HG03039 (cell line): ENCODE results near the gene NDUFB4.

Experiments
- ATAC-seq: cut with Tn5 transposase; IDR thresholded peaks from one replicate; pipeline ENCODE4 v1.9.1; 2021; ENCODE audit warnings: mild to moderate bottlenecking, moderate library complexity; ENCODE audit not compliant: unreplicated experiment

Gene NDUFB4

DNA sequence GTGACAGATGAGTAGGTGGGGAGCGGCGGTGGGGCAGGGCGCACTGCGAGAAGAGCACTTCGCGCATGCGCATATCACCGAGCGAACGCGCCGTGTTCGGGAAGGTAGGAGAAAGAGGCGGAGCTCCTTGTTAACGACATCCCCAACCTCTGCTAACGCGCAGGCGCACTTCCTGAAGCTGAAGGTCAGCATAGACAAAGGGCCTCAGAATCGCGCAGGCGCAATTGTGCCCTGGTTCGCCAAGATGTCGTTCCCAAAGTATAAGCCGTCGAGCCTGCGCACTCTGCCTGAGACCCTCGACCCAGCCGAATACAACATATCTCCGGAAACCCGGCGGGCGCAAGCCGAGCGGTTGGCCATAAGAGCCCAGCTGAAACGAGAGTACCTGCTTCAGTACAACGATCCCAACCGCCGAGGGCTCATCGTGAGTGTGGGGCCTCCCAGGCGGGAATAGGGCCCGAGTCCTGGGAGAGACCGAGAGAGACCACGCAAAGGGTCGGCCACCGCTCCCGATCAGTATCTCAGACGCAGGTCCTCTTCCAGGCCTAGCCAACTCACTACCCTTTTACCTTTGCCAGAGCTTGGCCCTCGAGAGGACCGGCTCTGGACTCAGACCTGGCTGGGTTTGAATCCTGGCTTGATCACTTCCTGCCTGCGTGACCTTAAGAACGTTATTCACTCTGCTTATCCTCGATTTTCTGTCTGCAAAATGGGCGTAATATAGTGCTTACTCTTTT, at the start of gene NDUFB4:
Gene NDUFB4 (plus strand): TSS at position 221 of the 737 bp plus-strand sequence. CDS start 24 bp downstream, at position 245.
- peak; percentile 93 for ATAC-seq

DNA sequence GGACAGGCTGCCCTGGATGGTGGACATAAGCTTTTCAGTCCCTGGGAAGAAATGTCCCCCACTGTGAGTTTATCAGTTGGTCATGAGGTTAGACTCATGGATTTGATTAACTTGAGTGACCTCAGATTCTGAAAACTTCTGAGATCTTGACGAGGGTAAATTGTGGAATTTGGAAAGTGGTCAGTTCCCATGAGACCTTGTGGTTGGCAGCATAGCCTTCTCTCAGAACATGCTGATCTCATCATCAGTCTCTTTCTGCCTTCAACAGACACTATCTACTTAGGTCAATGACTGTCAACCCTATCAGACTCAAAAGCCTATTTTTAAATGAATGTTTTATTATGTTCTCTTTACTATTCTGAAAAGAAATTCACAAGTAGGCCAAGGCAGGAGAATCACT, 45.6 kb upstream of the NDUFB4 start:
- ATAC-seq: no peak

DNA sequence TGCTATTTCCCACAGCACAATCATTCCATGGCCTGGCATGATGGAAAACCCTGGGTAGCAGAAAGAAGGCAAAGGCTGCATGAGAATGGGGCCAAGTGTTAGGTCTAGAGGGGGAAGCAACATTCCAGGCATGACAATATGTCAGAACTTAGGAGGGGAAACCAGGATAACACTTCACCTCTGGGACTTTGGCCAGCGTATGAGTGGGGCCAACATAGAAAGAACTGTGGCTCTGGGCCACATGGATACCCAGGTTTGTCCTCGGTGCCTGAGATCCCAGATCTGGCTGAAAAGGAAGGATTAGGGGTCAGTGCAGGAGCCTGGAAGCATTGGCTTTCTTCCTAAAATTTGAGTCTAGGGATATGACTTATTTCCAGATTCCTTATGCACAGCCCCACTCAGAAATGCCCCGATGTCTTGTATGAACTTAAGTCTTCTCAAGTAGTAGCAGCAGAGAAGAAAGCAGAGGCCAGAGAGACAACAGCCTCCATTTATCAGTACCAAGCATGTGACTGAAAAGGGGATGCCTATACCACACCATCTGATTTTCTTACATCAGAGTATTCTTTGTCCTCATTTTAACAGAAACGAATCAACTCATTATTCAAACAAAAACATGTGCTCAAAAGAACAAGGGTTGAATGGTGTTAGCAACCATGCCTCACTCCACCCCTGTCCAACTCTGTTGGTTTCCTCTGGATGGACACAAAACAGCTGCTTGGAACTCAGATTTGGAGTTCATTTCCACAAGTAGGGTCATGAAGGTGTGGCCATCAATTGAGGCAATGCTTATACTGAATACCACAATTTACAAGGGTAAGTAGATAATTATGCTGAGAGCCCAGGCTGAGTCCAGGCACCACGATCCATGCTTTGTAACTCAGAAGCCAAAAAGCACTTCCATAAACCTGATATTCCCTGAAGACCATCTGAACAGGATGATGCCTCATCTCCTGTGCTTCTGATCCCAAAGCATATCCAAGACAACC, 43.7 kb upstream of the NDUFB4 start:
- ATAC-seq: no peak

DNA sequence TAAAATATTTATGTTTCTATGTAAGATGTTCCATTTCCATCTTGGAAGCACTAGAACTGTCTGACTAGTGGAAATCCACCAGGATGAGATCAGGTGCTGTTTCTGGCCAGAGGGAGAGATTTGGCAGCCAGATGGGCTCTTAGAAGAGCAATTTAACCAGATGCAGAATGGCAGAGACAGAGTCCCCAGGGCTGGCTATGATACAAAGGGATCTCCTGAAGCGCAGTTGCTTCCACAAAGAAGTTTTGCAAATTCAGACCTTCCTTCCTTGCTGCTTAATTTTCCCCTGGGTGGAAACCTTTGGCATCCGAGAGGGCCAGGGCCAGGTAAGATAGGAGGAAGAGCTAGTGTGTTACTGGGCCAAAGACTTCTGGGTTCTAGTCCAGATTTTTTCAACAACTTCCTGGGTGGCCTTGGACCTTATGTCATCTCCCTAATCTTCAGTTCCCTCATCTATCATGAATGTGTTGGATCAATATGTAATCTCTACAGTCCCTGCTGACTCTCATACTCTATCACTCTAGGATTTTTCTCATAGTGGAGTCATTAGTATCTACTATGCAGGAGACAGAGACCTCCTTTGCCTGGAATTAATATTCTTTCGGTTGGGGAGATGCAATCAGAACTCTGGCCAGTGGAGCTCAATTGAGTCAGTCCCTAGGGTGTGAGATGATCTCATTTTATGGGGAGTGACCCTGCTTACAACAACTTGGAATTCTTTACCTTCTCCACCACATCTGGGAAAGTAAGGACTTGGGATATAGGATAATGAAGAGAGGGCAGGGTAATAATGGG, 41.1 kb upstream of the NDUFB4 start:
- no peak for ATAC-seq

DNA sequence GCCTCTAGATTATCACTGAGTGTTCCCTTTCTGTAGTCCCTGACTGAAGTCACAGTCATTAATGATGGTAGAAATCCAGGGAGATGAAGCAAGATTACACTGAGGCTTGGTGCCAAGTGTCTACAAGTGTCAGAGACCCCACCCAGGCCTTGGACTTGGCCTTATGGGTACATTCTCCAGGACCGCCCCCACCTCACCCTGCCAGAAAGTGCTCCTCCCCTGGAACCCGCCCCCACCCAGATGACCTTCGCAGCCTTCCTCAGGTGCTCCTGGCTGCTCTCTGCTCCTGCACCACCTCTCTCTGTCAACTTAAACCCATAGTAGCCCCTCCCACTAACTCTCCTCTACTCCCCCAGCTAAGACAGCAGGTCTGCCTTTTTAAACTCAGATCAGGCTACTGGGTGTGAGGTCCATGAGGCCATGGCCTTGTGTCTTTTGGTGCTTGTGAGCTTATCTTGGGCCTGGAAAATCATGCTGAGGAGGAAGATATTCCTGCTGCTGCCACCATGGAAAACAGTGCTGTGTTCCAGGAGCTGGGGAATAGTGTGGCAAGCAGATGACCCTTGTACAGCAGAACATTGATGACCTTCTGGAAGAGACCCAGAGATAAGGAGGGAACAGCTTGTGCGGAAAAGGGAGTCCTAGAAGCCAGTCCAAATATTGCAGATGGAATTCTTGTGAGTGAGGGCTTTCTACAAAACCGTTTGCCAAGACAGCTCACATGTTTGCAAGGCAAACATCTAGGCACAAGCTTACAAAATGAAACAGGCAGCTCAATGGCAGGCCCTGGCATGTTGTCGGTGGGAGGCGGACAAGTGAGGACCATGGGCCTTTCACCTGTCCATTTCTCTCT, 40.3 kb upstream of the NDUFB4 start:
- no peak for ATAC-seq

DNA sequence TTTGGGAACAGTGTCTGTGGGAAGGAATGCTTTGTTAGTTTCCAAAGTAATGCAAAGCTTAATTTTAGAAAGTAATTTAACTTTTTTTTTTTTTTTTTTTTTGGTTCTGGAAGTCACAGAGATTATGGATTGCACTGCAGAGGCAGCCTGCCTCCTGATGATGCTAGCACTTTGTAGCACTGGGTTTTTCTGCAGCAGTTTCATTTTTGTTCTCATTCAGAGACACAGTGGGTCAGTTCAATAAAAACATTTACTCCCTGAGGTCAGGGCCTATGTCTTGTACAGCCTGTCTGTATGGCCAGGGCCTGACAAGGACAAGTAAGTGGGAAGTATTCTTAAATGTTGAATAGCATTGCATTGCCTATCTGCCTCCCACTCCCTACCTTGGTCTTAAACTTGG, 39.0 kb upstream of the NDUFB4 start:
- ATAC-seq: no peak

DNA sequence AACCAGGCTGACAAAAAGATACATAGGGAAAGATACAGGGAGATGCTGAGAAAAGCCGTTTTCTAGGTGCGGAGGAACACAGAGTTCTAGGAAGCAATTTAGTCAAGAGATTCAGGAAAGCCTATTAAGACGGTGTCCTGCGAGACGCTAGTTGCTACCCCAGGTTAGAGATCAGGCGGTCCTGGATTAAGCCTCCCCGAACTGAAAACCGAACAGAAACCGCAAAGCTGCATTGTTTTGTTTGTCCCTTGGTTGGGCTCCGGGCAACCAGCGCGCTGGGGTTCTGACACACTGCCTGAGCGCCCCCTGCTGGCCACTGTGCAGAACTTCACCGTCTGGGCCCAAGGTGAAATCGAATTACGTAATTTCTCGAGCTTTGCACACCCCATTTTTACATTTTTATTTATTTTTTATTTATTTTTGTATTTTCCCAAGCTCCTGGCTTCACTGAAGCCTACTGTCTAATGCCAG, 37.3 kb upstream of the NDUFB4 start:
- ATAC-seq: peak; percentile 90

DNA sequence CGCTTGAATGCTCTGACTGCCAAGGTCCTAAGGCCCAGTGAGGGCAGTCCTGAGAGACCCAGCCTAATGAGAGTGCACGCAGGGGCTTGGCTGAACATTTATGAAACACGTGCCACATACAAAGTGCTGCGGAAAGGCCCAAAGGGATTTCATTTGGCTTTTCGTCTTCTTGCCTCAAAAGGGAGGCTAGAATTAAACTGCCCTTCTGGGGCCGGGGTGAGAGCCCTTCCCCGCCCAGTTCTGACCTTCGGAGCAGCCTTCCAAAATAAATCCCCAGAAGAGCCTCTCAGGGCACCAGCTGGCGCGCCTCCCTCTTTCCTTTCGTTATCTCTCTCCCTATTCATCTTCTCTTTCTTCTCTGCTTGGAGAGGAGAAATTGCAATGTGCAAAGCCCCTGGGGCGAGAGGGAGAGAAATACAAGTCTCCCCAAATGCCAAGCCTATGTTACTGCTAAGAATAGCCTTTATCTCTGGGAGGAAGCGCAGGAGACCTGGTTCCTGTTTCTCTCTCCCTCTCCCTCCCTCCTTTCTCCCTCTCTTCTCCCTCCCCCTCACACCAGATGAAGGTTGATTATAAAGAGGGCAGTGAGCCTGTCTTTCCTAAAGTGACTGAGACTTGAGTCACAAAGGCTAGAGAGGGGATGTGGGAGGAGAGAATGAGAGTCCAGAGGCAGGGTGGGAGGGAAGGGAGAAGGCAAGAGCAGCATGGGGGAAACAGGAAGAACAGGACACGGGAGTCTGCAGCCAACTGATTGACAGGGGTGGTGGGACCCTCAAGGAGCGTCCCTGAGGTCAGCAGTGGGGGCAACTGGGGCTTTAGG, 36.7 kb upstream of the NDUFB4 start:
- ATAC-seq: peak; percentile 28

DNA sequence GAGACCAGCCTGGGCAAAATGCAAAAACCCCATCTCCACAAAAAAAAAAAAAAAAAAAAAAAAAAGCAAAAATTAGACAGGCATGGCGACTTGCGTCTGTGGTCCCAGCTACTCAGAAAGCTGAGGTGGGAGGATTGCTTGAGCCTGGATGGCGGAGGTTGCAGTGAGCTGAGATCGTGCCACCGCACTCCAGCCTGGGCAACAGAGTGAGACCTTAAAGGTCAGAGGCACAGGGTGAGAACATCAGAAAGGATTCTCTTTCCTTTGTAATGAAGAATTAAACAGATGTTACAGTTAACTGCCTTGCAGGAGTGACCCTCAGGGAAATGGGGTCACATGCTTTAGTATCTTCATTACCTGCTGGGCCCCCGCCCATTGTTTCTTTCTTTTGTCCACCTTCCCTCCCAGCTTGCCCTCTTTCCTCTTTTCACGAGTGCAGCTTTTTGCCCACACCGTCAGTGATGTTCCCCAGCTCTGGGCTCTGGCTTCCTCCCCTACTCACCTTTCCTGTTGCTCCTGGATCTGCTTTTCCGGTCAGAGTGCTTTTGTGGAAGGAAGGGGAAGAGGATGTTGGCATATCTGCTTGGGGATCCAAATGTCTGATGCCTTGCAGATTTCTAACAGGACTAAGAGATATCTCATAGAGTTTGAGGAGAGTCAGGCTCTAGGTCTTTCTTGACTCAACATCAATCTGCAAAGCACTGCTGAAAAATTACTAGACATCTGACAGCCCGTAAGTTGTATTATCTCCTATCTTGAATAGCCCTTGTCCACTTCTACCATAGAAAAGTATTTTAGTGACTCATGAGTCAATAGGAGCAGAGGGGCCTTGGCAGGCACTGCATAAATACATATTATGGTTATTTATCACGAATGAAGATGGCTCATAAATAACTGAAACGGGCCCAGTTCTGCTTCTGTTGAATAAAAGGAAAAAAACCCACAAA, 35.6 kb upstream of the NDUFB4 start:
- no peak for ATAC-seq

DNA sequence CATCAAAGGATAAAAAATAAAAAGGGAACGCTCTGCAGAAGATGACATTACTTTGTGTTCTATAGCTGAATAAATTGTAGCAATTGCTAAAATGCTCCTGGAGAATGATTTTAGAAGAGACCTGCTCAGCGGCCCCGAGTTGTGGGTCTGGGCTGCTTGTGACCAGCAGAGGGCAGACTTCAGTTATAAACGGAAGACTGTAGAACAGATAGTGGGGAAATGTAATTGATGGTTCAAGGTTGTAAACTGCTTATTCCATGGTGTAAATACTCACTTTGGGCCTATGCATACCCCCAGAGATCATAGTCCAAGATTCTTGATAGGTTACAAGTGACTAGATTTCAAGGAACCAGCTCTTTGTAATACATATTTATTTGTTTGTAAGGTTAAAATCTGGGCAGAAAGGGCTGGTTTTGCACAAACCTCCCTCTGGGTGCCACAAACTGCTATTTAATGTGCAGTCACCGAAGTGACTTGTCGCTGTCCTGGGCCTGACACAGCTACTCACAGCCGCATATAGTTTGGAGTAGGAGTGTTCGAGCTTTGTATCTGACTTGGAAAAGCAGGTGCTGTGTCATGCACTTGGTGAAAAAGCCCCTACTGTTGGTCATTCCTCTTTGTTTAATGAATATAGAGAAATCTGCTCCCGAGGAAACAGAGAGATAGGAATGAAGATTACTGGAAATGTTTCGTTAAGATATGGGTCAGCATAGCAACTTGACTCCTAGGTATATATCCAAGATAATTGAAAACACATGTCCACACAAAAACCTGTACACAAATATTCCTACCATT, 34.7 kb upstream of the NDUFB4 start:
- ATAC-seq: peak; percentile 38

DNA sequence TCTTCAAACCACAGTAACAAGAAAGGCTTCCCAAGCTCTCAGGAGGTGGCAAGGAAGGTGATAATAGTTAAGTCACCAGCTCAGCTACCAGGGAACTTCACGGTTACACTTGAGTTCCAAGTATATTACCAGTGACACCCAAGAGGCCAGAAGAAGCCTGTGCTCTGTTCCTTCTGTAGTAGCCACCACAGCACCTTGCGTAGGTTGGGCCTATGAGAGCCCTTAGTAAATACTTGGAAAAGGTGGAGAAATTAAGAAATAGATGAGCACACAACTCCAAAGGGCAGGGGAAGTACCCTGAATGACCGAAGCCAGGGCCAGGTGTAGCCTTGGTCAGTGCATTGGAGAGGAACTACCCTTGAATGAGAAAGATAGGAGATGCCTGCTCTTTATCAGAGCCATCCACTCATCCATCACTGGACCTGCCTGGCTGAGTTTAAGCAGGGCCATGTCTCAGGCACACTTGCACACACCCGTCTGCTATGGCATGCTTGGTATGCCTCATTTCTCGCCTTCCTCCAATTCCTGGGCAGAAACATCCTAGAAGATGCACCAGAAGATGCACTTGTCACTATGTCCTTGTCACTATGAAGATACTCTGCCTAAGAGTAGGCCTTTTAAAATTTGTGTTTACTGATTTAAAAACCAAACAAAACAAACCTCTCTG, 32.6 kb upstream of the NDUFB4 start:
- no peak for ATAC-seq

DNA sequence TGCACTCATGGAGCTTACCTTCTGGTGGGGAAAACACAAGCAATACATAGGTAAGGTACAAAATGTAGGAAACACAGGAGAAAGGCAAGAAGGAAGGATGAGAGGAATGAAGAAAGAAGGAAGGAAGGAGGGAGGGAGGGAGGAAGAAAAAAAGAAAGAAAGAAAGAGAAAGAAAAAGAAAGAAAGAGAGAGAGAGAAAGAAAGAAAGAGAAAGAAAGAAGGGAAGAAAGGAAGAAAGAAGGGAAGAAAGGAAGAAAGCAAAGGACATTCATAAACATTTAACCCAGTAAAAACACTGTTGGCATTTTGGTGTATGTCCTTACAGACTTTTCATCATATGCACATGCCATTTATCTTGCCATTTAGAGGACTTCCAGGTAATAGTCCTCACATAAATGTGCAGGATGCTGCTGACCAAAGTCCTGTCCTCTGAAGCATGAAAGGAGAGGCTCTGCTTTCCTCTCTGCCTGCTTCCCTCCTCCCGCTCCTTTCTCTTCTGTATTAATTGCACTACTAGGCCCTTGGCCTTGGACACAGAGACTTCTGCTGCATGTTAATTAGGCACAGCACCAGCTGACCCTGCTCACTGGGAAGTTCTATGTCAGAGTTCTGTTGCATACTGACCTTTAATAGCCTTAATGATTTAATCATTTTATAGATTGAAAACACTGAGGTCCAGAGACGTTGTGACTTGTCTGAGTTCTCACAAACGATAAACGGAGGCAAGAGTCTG, 29.7 kb upstream of the NDUFB4 start:
- ATAC-seq: no peak

DNA sequence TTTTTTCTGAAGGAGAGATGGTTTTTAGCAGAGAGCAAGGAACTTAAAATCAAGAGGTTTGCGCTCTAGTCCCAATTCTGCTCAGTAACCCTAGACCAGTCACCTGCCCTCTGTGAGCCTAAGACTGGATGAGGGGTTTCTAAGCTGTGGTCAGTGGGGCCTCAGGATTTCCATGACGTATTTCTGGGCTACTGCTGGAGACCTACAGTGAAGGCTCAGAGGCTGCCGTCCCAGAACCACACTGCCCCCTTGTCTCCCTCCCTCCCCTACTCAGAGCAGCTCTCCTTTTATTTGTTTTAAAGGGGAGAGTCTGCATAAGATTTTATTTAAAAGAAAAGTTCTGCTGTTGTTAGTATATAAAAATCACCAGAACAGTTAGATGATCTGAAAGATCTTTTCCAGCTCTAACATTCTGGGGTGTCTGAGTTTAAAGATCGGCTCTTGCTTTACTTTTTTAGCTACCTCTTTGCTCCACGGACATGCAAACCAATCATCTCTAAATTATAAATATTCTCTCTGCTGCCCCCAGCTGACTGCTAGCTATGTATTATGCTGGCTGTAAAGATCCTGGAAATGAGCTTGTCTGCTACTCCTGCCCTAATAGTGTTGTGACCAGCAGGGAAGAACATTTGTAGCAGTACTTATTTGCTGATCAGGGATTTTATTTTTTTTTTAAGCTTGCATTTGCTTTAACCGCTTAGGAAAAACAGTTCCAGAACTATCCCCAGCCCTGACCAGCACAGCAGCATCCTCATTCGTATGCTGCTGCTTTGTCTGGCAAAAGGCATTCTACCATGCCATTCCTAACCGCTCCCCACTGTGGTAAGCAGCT, 28.6 kb upstream of the NDUFB4 start:
- no peak for ATAC-seq

DNA sequence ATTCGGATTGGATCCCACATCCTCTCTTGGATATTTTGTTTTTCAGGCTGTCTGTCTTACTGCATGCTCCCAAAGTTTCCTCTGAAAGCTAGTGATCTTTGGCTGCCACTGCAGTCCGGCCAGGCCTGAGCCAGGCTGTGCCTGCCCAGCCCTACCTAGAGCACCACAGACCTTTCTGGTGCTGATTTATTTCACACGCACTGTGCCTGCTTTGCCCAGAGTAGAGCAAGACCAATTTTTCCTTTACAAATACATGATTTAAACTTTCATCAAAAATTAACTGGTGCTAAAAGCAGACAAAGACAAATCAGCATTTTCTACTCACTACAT, 28.0 kb upstream of the NDUFB4 start:
- ATAC-seq: no peak

DNA sequence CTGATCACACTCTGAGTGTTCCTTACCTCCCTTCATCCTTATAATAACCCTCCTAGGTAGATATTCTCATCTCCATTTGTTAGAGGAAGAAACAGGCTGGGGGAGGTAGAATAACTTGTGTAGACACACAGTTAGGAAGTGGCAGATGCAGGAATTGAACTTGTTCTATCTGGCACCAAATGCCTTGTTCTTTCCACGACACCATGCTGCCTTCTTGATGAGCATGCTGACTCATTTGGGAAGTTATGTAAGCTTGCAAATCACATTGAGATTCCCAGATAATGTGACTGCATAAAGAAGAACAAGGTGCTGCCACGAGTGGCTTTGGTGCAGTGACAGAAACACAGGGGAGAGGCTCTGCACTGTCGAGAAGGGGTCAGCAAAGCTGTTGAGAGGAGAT, 27.5 kb upstream of the NDUFB4 start:
- no peak for ATAC-seq
